ENCODE data around the gene RNF10.

GRCh38 chr12:120618954-120619615 lies 84.9 kb downstream of the RNF10 start:
- TF ChIP-seq, protein P1, sequence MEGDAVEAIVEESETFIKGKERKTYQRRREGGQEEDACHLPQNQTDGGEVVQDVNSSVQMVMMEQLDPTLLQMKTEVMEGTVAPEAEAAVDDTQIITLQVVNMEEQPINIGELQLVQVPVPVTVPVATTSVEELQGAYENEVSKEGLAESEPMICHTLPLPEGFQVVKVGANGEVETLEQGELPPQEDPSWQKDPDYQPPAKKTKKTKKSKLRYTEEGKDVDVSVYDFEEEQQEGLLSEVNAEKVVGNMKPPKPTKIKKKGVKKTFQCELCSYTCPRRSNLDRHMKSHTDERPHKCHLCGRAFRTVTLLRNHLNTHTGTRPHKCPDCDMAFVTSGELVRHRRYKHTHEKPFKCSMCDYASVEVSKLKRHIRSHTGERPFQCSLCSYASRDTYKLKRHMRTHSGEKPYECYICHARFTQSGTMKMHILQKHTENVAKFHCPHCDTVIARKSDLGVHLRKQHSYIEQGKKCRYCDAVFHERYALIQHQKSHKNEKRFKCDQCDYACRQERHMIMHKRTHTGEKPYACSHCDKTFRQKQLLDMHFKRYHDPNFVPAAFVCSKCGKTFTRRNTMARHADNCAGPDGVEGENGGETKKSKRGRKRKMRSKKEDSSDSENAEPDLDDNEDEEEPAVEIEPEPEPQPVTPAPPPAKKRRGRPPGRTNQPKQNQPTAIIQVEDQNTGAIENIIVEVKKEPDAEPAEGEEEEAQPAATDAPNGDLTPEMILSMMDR (IDR thresholded peaks at IDR 0.05): no peak
- no peak for TF ChIP-seq POLR2A (IDR thresholded peaks at IDR 0.05)
